GM20431 (cell line): ENCODE results near the gene GAB3.
"Not testable (repeated sequence)": the region's sequence is repeated elsewhere in the genome, so short reads cannot be mapped to it uniquely, and the experiment has no call there.

ENCODE experiments used
- in situ Hi-C: fragments of 300-500 bp; cut with MseI, MboI; formaldehyde crosslinking; loops from one replicate; pipeline ENCODE4 v1.15.0; 2020; ENCODE audit warnings: low sequenced_read_pairs; ENCODE audit not compliant: unreplicated experiment

Gene GAB3

GRCh38 chrX:154661170-154661569, 89.7 kb downstream of the GAB3 start:
- in situ Hi-C loops: no loop called here

- in situ Hi-C loops: no loop called here
Observed at GRCh38 chrX:154660541-154660940, 90.3 kb downstream of the GAB3 start.

GRCh38 chrX:154658957-154659356, 91.9 kb downstream of the GAB3 start:
- in situ Hi-C loops: no loop called here

- in situ Hi-C loops: no loop called here
Observed at GRCh38 chrX:154658187-154658586, 92.7 kb downstream of the GAB3 start.

GRCh38 chrX:154657226-154657805, 93.6 kb downstream of the GAB3 start:
- in situ Hi-C loops: no loop called here

GRCh38 chrX:154655786-154656185, 95.1 kb downstream of the GAB3 start:
- in situ Hi-C loops: no loop called here

- in situ Hi-C loops: no loop called here
Observed at GRCh38 chrX:154655346-154655745, 95.5 kb downstream of the GAB3 start.

GRCh38 chrX:154654925-154655324, 96.0 kb downstream of the GAB3 start:
- in situ Hi-C loops: no loop called here

GRCh38 chrX:154654372-154654771, 96.5 kb downstream of the GAB3 start:
- in situ Hi-C loops: no loop called here

- in situ Hi-C loops: not testable (repeated sequence)
Observed at GRCh38 chrX:154653413-154653812, 97.5 kb downstream of the GAB3 start, which contains the start of gene CTAG2. Gene CTAG2 (minus strand): TSS chrX:154653579. CDS start chrX:154653515, 64 bp downstream.

- in situ Hi-C loops: no loop called here
Observed at GRCh38 chrX:154653048-154653401, 97.9 kb downstream of the GAB3 start.

GRCh38 chrX:154652311-154653047, 98.4 kb downstream of the GAB3 start:
- in situ Hi-C loops: no loop called here

GRCh38 chrX:154650221-154650510, 100.7 kb downstream of the GAB3 start:
- in situ Hi-C loops: no loop called here

- in situ Hi-C loops: no loop called here
Observed at GRCh38 chrX:154649503-154650220, 101.2 kb downstream of the GAB3 start.

- in situ Hi-C loops: no loop called here
Observed at GRCh38 chrX:154648931-154649330, 101.9 kb downstream of the GAB3 start.

- in situ Hi-C loops: not testable (repeated sequence)
Observed at GRCh38 chrX:154645745-154646378, 105.0 kb downstream of the GAB3 start.

GRCh38 chrX:154643708-154644107, 107.2 kb downstream of the GAB3 start:
- in situ Hi-C loops: not testable (repeated sequence)

GRCh38 chrX:154641740-154642139, 109.1 kb downstream of the GAB3 start:
- in situ Hi-C loops: not testable (repeated sequence)

GRCh38 chrX:154633661-154634060, 117.2 kb downstream of the GAB3 start:
- in situ Hi-C loops: not testable (repeated sequence)

GRCh38 chrX:154630949-154631348, 119.9 kb downstream of the GAB3 start:
- in situ Hi-C loops: not testable (repeated sequence)

GRCh38 chrX:154628960-154629359, 121.9 kb downstream of the GAB3 start:
- in situ Hi-C loops: not testable (repeated sequence)
